Muscle layer of duodenum (tissue), 2 donors: ENCODE data around the gene PAIP2.
"Not testable (repeated sequence)": the region's sequence is repeated elsewhere in the genome, so short reads cannot be mapped to it uniquely, and the experiment has no call there.

Experiments
- H3K27ac ChIP-seq: one replicate; pipeline ENCODE4 v1.7.0; 2013; ENCODE audit warnings: mild to moderate bottlenecking, low read length
- H3K27me3 ChIP-seq: one replicate; pipeline ENCODE4 v1.7.0; 2013; ENCODE audit warnings: low read depth, mild to moderate bottlenecking, control low read depth, low read length
- H3K36me3 ChIP-seq, 2 donors: one replicate each; pipeline ENCODE4 v1.7.0; 2013; ENCODE audit warnings: low read length in 2 of 2, control low read depth in 1 of 2, mild to moderate bottlenecking in 1 of 2; ENCODE audit not compliant: insufficient read depth in 2 of 2, control insufficient read depth in 1 of 2
- H3K4me1 ChIP-seq, 2 donors: one replicate each; pipeline ENCODE4 v1.7.0; 2013; ENCODE audit warnings: low read length in 2 of 2, mild to moderate bottlenecking in 2 of 2, control low read depth in 1 of 2, moderate library complexity in 1 of 2; ENCODE audit not compliant: insufficient read depth in 2 of 2, control insufficient read depth in 1 of 2
- H3K4me3 ChIP-seq, 2 donors: one replicate each; pipeline ENCODE4 v1.7.0; 2013; ENCODE audit warnings: low read length in 2 of 2, low read depth in 1 of 2, mild to moderate bottlenecking in 1 of 2
- H3K9me3 ChIP-seq, 2 donors: one replicate each; pipeline ENCODE4 v1.7.0; 2013; ENCODE audit warnings: low read length in 2 of 2, control low read depth in 1 of 2, mild to moderate bottlenecking in 1 of 2; ENCODE audit not compliant: control insufficient read depth in 1 of 2
- donor health status: healthy.

The PAIP2 gene

GRCh38 chr5:139301808-139302499 lies 39.7 kb upstream of the PAIP2 start:
- Histone ChIP-seq H3K27me3 (no peaks in the 10 kb centered on the region), H3K36me3 (no peaks in the 10 kb centered on the region), H3K4me3 (no peak overlapping the region), H3K27ac (no peak overlapping the region), H3K9me3 (no peaks in the 10 kb centered on the region), H3K4me1 (peaks cover 0 to 92% of the 10 kb centered on the region in 2 donors)

- Histone ChIP-seq H3K4me1 (peaks cover 0 to 88% of the 10 kb centered on the region in 2 donors), H3K36me3 (no peaks in the 10 kb centered on the region), H3K27me3 (no peaks in the 10 kb centered on the region), H3K4me3 (peak overlapping the region in 1 of 2 donors; percentile 17), H3K9me3 (no peaks in the 10 kb centered on the region), H3K27ac (no peak overlapping the region)
Measured at GRCh38 chr5:139304391-139305324, 37.0 kb upstream of the PAIP2 start.

- no peaks in the 10 kb centered on the region for H3K9me3 ChIP-seq
- H3K27ac ChIP-seq = no peak overlapping the region
- no peaks in the 10 kb centered on the region for H3K36me3 ChIP-seq
- H3K4me1 ChIP-seq = peaks cover 4 to 82% of the 10 kb centered on the region in 2 donors
- no peaks in the 10 kb centered on the region for H3K27me3 ChIP-seq
- H3K4me3 ChIP-seq = no peak overlapping the region
Measured at GRCh38 chr5:139306197-139306596, 35.5 kb upstream of the PAIP2 start.

GRCh38 chr5:139306628-139307379 lies 34.9 kb upstream of the PAIP2 start:
- Histone ChIP-seq H3K36me3 (no peaks in the 10 kb centered on the region), H3K27me3 (no peaks in the 10 kb centered on the region), H3K4me1 (peaks cover 4 to 84% of the 10 kb centered on the region in 2 donors), H3K27ac (no peak overlapping the region), H3K9me3 (no peaks in the 10 kb centered on the region), H3K4me3 (no peak overlapping the region)

- Histone ChIP-seq H3K4me1 (peaks cover 4 to 74% of the 10 kb centered on the region in 2 donors), H3K27ac (no peak overlapping the region)
Measured at GRCh38 chr5:139308797-139309196, 32.9 kb upstream of the PAIP2 start.

GRCh38 chr5:139310715-139311186 lies 30.9 kb upstream of the PAIP2 start:
- not testable (repeated sequence) for H3K27ac ChIP-seq, H3K9me3 ChIP-seq, H3K36me3 ChIP-seq, H3K27me3 ChIP-seq
- peak overlapping the region in 1 of 2 donors; percentile 19 for H3K4me3 ChIP-seq
- H3K4me1 ChIP-seq = peaks cover 4 to 66% of the 10 kb centered on the region in 2 donors

More at GRCh38 chr5:139308797-139309196, 32.9 kb upstream of the PAIP2 start:
- Histone ChIP-seq H3K4me3 (no peak overlapping the region), H3K27me3 (no peaks in the 10 kb centered on the region), H3K36me3 (no peaks in the 10 kb centered on the region), H3K9me3 (no peaks in the 10 kb centered on the region)

- Histone ChIP-seq H3K9me3 (no peaks in the 10 kb centered on the region), H3K4me1 (peaks cover 4 to 61% of the 10 kb centered on the region in 2 donors)
Measured at GRCh38 chr5:139312075-139312474, 29.6 kb upstream of the PAIP2 start.

GRCh38 chr5:139314276-139314675 lies 27.4 kb upstream of the PAIP2 start:
- peaks cover 4 to 39% of the 10 kb centered on the region in 2 donors for H3K4me1 ChIP-seq
- H3K27ac ChIP-seq = no peak overlapping the region
- H3K36me3 ChIP-seq = peaks cover 22 to 28% of the 10 kb centered on the region in 2 donors
- no peaks in the 10 kb centered on the region for H3K27me3 ChIP-seq
- H3K9me3 ChIP-seq = no peaks in the 10 kb centered on the region
- no peak overlapping the region for H3K4me3 ChIP-seq

More at GRCh38 chr5:139312075-139312474, 29.6 kb upstream of the PAIP2 start:
- peaks cover 9% of the 10 kb centered on the region in 2 donors for H3K36me3 ChIP-seq
- H3K27ac ChIP-seq = no peak overlapping the region
- H3K27me3 ChIP-seq = no peaks in the 10 kb centered on the region
- H3K4me3 ChIP-seq = no peak overlapping the region

GRCh38 chr5:139315056-139315615 lies 26.5 kb upstream of the PAIP2 start:
- no peak overlapping the region for H3K27ac ChIP-seq
- H3K27me3 ChIP-seq = no peaks in the 10 kb centered on the region
- no peak overlapping the region for H3K4me3 ChIP-seq
- peaks cover 0 to 39% of the 10 kb centered on the region in 2 donors for H3K4me1 ChIP-seq
- peaks cover 23 to 33% of the 10 kb centered on the region in 2 donors for H3K36me3 ChIP-seq
- H3K9me3 ChIP-seq = no peaks in the 10 kb centered on the region

- H3K27me3 ChIP-seq = no peaks in the 10 kb centered on the region
- H3K4me3 ChIP-seq = no peak overlapping the region
- no peak overlapping the region for H3K27ac ChIP-seq
- H3K9me3 ChIP-seq = no peaks in the 10 kb centered on the region
- peaks cover 0 to 3% of the 10 kb centered on the region in 2 donors for H3K4me1 ChIP-seq
- peaks cover 14 to 18% of the 10 kb centered on the region in 2 donors for H3K36me3 ChIP-seq
Measured at GRCh38 chr5:139335811-139336210, 5.8 kb upstream of the PAIP2 start.
